Measurements from ENCODE around the gene VWA7.

VWA7 gene

DNA sequence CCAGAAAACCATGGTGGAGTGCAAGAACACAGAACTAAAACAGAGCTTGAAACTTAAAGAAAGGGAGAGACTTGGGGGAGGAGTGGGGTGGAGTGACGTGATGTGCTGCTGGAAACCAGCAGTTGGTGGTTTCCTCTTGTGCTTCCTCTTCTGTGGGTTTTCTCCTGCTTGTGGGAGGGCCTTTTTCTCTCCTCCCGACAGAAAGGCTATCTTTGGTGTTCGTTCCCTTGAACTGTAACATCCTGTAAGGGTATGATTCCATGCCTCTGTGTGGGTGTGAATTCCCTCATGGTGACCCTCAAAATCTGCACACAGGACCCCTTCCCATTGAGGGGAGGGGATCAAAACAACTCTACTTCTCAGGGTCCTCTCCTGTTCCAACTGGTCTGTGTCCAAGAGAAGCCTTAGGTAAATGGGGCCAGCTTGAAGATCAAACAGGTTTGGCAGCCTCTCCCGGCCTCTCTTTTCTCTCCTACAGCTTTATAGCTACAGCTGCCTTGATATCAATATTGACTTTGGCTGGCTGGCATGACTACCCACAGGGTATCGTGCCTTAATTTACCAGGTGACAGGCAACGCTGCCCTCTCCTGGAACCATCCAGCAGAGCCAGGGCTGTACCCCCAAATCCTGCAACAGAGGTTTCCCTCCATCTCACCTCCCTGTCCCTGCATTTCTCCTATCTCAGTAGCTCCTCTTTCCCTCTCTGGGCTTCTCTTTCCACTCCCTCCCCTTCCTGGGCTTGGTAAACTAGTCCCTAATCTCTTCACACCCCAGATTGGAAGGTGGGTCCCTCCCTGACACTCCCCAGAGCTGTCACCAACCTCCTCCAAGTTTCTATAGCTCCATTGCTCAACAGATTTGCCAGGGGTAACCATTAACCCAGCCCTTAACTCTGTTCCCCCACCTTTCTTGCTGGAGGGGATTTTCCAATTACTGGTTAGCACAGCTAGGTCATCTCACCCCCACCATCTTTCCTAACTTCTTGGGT lies 38.8 kb downstream of the VWA7 start:
- Mint-ChIP-seq H3K4me1 (peaks cover 39 to 64% of the 10 kb centered on the region in 2 donors), H3K36me3 (peaks cover 30 to 43% of the 10 kb centered on the region in 2 donors), H3K27ac (peak overlapping the region; percentile 93), H3K9me3 (no peaks in the 10 kb centered on the region), H3K27me3 (no peaks in the 10 kb centered on the region), H3K4me3 (peak overlapping the region; percentile 94 to 98)
- peak; percentile 47 for DNase-seq
- peak; percentile 14 to 26 for ATAC-seq (replicated peaks)

DNA sequence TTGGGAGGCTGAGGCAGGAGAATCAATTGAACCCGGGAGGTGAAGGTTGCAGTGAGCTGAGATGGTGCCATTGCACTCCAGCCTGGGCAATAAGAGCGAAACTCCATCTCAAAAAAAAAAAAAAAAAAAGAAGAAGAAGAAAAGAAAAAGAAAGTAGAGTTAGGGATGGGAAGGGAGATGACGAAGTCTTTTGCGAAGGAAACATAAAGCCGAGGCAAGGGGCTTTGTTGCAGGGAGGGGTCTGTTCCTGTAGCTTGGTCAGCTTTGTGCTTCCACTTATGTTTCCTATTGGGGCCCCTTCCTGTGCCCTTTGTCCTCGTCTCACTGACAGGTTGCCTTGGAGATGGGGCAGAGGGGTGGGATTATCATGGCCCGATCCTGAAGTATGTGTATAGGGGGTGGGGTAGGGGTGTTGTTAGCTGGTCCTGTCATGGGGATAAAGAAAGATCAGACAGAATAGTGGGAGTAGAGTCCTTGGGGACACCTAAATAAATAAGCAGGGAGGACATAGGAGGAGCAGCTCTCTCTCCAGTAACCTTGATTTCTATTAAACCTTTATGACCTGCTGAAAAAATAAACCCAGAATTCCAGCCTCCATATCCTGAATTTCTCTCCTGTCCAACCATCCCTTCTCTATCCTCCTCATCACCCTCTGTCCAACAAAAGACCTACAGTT lies 39.7 kb downstream of the VWA7 start:
- Mint-ChIP-seq H3K36me3 (peaks cover 30 to 39% of the 10 kb centered on the region in 2 donors), H3K9me3 (no peaks in the 10 kb centered on the region), H3K27ac (peak overlapping the region; percentile 93), H3K27me3 (no peaks in the 10 kb centered on the region), H3K4me1 (peaks cover 42 to 67% of the 10 kb centered on the region in 2 donors), H3K4me3 (peak overlapping the region; percentile 94 to 98)
- no peak for ATAC-seq (replicated peaks)
- no peak for DNase-seq

DNA sequence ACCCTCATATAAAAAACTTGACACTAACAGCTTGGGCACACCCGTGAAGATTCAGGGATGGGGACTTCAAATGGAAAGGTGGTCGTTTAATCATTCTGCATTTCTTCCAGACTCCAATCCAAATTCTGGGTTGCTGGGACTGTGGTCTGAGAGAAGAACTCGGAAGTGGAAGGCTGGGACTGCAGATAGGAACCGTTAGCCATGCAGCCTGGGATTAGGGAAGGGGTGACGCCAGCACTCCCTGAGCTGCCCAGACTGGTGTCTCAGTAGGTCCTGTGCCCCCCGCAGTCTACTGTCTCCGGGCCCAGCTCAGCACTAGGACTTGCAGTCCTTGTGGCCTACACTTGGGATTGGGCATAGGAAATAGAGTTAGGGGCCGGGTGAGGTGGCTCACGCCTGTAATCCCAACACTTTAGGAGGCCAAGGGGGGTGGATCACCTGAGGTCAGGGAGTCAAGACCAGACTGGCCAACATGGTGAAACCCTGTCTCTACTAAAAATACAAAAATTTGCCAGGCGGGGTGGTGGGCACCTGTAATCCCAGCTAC lies 40.3 kb downstream of the VWA7 start:
- peaks cover 29 to 37% of the 10 kb centered on the region in 2 donors for H3K36me3 Mint-ChIP-seq
- H3K27me3 Mint-ChIP-seq = no peaks in the 10 kb centered on the region
- ATAC-seq (replicated peaks) = no peak

DNA sequence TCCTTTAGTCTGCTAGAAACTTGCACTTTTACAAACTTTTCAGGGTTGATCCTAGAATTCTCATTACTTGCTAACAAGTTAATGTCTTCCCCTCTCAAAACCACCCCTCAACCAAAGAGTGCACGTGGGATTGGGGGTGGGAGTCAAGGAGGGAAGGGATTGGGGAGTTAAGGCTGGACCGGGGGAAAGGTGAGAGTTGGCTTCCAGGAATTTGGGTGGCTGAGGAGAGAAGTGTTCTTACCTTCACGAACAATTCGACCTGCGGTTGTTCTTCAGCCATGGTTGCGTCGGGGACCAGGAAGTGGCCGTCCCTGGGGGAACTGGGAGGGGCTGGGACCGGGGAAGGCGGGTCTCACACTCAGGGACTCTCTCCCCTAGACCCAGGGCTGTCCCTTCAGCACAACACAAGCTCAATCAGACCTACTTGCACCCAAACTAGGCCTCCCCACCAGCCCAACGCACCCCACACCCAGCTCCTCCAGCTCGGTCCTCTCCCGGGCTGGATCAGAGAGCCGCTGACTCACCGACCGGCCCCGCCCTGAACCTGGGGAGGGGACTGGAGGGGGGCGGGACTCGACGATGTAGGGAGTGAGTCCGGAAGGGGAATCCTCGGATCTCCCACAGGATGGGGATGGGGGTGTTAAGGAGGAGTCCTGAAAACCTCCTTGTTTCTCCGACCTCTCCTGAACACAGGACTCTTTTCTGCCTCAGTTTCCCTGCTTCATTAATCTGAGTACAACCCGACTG lies 40.9 kb downstream of the VWA7 start, which contains the start of gene CLIC1:
TSS of gene CLIC1 (minus strand) at position 510 of the 747 bp plus-strand sequence. CDS start at position 280, 230 bp downstream.
- H3K36me3 Mint-ChIP-seq = peaks cover 23 to 35% of the 10 kb centered on the region in 2 donors
- ATAC-seq (replicated peaks) = peak; percentile 46 to 48

More for the DNA sequence above, 40.3 kb downstream of the VWA7 start:
- DNase-seq = no peak
- no peaks in the 10 kb centered on the region for H3K9me3 Mint-ChIP-seq
- H3K4me3 Mint-ChIP-seq = peak overlapping the region; percentile 94 to 98
- H3K27ac Mint-ChIP-seq = peak overlapping the region; percentile 93
- H3K4me1 Mint-ChIP-seq = peaks cover 42 to 72% of the 10 kb centered on the region in 2 donors

DNA sequence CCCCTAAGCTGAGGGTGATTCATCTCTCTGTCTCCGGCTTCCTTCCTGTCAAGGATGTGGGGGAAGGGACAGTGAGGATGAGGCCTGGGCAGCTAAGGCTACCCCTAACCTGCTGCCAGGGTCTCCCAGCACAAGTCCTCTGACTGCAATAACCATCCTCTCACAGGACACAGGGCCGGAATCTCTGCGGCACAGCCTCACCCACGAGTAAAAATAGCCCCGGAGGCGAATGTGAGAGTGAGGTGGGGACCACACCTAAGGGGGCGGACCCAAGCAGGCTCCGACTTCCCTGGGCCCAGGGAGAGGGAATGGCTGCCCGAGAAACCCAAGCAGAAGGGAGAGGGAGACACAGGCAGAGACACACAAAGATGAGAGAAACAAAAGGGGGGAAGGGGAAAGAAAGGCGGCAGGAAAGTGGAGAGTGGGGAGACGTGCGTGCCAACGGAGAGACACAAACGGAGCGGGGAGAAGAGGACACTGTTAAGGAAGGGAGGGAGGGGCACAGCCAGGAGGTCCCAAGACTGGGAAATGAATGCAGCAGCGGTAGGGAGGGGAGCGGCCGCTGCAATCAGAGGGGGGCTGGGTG lies 42.2 kb downstream of the VWA7 start:
- Mint-ChIP-seq H3K9me3 (no peaks in the 10 kb centered on the region), H3K27ac (peak overlapping the region; percentile 93), H3K4me3 (peak overlapping the region; percentile 94 to 98), H3K4me1 (peaks cover 48 to 72% of the 10 kb centered on the region in 2 donors), H3K36me3 (peaks cover 33 to 47% of the 10 kb centered on the region in 2 donors), H3K27me3 (no peaks in the 10 kb centered on the region)
- peak; percentile 50 for DNase-seq
- peak; percentile 17 to 24 for ATAC-seq (replicated peaks)

More for the DNA sequence above, 40.9 kb downstream of the VWA7 start, which contains the start of gene CLIC1:
- H3K4me3 Mint-ChIP-seq = peak within 1 kb of the TSS; percentile 94 to 98
- H3K4me1 Mint-ChIP-seq = peaks cover 42 to 71% of the 10 kb centered on the region in 2 donors
- H3K9me3 Mint-ChIP-seq = no peaks in the 10 kb centered on the region
- DNase-seq = peak; percentile 77
- no peaks in the 10 kb centered on the region for H3K27me3 Mint-ChIP-seq
- H3K27ac Mint-ChIP-seq = peak within 1 kb of the TSS; percentile 93

DNA sequence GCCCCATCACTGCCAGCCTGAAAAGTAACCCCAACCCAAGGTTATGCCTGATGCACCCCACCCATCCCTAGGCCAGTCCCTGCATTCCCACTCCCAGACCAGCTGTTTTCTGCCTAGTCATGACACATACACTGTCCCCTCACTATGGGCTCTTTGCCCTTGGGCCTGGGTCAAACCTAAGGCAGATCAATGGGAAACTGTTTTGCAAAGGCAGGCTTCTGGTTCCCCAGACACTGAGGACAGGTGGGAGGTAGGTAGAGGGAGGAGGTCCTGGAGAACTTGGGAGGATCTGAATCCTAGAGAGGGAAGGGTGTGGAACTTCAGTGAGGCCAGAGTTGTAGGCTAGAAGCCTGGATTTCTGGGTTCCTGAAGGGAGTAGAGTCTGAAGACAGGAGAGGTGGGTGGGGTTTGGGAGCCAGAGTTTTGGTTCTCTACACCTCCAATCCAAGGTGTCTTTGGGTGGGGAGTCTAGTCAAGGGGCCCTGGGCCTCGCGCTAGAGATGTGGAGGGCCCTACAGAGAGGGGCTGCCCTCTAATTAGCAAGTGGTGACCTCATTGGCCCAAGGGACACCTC lies 42.8 kb downstream of the VWA7 start:
- Mint-ChIP-seq H3K4me1 (peaks cover 50 to 71% of the 10 kb centered on the region in 2 donors), H3K27me3 (no peaks in the 10 kb centered on the region), H3K36me3 (peaks cover 31 to 48% of the 10 kb centered on the region in 2 donors), H3K9me3 (no peaks in the 10 kb centered on the region), H3K4me3 (peak overlapping the region; percentile 94 to 98), H3K27ac (peak overlapping the region; percentile 93)
- ATAC-seq (replicated peaks) (no peak), DNase-seq (no peak)

DNA sequence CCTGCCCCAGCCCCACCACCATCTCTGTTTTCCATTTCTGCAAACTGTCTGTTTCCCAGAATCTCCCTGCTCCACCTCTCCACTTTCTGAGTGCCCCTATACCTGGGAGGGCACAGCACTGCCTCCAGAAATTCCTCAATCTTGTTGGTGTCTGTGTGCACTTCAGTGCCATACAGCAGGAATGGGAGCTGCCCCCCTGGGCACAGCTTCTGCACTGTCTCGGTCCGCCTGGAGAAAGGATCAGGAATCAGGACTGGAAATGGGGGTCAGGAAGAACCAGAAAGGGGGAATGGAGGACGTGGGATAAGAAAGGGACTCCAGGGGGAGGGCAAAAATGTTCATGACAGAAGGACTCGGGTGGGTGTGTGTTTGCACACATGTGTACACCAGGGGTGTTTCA lies 43.4 kb downstream of the VWA7 start:
- peaks cover 33 to 54% of the 10 kb centered on the region in 2 donors for H3K36me3 Mint-ChIP-seq
- no peaks in the 10 kb centered on the region for H3K9me3 Mint-ChIP-seq
- DNase-seq = no peak
- H3K27me3 Mint-ChIP-seq = no peaks in the 10 kb centered on the region
- no peak overlapping the region for H3K27ac Mint-ChIP-seq
- H3K4me3 Mint-ChIP-seq = peak overlapping the region; percentile 54 to 94
- no peak for ATAC-seq (replicated peaks)
- H3K4me1 Mint-ChIP-seq = peaks cover 51 to 71% of the 10 kb centered on the region in 2 donors

DNA sequence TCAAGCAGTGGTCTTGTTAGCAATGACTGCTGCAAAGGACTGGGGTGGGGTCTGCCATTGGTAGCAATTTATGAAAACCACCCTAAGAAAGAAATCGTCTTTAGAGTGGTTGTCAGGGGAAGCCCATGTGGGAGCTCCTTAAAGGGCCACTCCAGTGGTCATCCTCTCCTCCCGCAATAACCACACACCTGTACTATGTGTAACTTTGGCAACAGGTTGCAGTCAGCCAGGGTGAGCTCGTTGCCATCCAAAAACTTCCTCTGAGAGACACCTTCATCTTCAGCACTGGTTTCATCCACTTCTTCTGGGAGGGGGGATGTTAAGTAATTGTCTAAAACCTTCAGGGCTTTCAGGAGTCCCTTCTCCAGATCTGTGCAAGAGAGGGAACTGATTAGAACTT lies 45.1 kb downstream of the VWA7 start:
- peaks cover 45 to 64% of the 10 kb centered on the region in 2 donors for H3K36me3 Mint-ChIP-seq
- H3K4me1 Mint-ChIP-seq = peaks cover 52 to 71% of the 10 kb centered on the region in 2 donors
- H3K4me3 Mint-ChIP-seq = no peak overlapping the region
- DNase-seq = no peak
- no peak for ATAC-seq (replicated peaks)
- H3K27ac Mint-ChIP-seq = no peak overlapping the region
- H3K27me3 Mint-ChIP-seq = no peaks in the 10 kb centered on the region
- no peaks in the 10 kb centered on the region for H3K9me3 Mint-ChIP-seq

DNA sequence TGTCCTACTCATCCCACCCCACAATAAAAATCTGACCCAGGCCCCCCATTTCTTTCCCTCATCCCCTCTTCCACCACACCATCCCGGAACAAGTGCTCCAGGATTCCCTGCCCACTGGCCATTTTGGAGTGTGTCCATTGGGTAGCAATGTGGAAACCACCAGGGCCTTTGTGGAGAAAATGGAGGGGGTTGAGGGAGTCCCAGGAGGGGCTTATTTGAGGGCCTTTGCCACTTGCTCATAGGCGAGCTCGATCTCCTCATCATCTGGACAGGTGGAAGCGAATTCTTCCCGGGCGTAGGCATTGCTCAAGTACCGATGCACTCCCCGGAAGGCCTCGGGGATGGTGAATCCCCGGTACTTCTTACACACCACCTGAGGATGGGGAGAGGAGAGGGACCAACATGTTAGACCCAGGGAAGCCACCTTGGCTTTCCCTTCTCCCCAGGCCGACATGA lies 46.5 kb downstream of the VWA7 start:
- no peaks in the 10 kb centered on the region for H3K27me3 Mint-ChIP-seq
- peaks cover 52 to 73% of the 10 kb centered on the region in 2 donors for H3K36me3 Mint-ChIP-seq
- peaks cover 61 to 79% of the 10 kb centered on the region in 2 donors for H3K4me1 Mint-ChIP-seq
- H3K4me3 Mint-ChIP-seq = peak overlapping the region; percentile 95 to 97
- no peaks in the 10 kb centered on the region for H3K9me3 Mint-ChIP-seq
- H3K27ac Mint-ChIP-seq = peak overlapping the region; percentile 96
- ATAC-seq (replicated peaks) (no peak), DNase-seq (no peak)

DNA sequence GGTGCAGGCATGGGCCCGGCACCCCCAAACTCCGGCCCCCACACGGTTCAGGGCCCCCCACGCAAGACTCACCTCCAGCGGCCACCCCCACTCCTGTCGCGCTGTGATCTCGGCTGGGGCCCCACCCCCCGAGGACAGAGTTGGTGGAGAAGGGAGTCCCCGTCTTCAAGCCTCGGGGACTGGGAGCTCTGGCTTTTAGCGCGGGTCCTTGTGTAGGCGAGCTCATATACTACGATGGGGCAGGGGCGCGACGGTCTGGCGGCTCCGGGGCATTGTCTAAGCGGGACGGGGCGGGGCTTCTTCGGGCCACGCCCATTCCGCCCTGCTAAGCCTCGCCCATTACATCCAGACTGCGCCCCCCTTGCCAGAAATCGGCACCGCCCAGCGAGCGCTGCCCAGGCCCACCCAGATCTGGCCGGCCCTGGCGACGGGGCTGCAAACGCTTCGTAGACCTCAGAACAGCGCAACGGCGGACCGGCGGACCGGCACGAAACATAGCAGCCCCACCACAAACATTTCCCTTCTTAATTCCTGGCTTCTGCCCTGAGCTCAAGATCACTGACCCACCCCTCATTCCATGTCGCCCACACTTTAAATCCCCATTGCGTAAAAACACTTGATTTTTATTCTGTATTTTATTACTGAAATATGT lies 47.0 kb downstream of the VWA7 start:
- ATAC-seq (replicated peaks) = peak; percentile 41 to 63
- H3K27me3 Mint-ChIP-seq = no peaks in the 10 kb centered on the region
- peak; percentile 62 for DNase-seq
- H3K4me3 Mint-ChIP-seq = peak overlapping the region; percentile 95 to 97
- peak overlapping the region; percentile 96 for H3K27ac Mint-ChIP-seq
- no peaks in the 10 kb centered on the region for H3K9me3 Mint-ChIP-seq
- H3K36me3 Mint-ChIP-seq = peaks cover 50 to 70% of the 10 kb centered on the region in 2 donors
- peaks cover 63 to 83% of the 10 kb centered on the region in 2 donors for H3K4me1 Mint-ChIP-seq

DNA sequence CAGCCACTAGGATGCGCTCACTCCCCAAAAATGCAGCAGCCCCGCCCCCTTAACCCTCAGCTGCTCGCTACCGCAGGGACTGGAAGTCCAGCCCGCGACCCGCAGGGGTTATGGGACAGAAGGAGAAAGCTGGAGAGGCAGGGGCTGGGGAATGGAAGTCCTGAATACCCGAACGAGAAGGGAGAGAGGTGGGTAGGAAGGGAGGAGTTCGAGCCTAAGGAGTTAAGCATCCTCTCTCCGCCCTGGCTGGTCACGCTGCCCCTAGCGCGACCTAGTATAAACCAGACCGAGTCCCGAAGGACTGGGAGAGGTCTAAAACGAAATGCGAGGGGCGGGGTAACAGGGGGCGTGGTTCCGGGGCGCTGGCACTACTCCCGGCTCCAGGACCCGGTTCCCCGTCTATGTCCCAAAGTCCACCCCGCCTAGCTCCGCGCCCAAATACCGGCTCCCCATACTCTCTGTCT lies 47.6 kb downstream of the VWA7 start:
- DNase-seq = peak; percentile 68
- Mint-ChIP-seq H3K9me3 (no peaks in the 10 kb centered on the region), H3K36me3 (peaks cover 48 to 65% of the 10 kb centered on the region in 2 donors), H3K27me3 (no peaks in the 10 kb centered on the region), H3K27ac (peak overlapping the region; percentile 96), H3K4me3 (peak overlapping the region; percentile 95 to 97), H3K4me1 (peaks cover 61 to 82% of the 10 kb centered on the region in 2 donors)
- ATAC-seq (replicated peaks) = peak; percentile 58 to 71

DNA sequence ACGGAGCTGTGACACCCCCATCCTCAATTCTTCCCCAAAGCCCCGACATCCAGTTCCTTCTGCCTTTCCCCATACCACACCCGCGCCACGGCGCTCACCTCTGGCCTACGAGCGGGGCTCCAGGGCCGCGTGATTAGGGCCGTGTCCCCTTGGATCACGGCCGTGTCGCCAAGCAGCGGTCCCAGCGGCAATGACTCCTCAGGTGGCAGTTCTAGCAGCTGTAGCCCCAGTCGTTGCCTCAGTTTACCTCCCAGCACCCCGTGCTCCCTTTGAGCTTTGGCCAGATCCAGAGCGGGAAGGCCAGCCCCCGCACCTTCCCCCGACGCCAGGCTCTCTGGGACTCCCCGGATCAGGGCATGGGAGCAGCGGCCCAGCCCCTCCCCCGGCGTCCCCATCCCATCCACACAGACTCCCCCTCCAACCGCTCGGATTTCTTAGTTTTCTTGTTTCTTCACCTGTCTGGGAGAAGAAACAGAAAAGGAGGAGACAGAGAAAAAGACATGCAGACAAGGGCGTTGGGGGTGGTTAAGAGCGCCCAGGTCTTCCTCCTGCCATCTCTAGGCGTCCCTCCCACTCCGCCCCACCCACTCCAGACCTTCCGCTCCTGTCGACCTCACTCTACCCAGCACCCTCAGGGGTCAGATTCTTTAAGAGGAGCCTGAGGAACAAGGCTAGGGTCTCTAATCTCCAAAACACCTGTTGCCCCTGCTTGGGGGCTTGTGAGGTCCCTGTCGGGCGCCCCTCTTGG lies 48.2 kb downstream of the VWA7 start, which contains the start of gene DDAH2:
TSS of gene DDAH2 (minus strand) at position 533 of the 748 bp plus-strand sequence. CDS start at position 395, 138 bp downstream.
- Mint-ChIP-seq H3K27ac (peak within 1 kb of the TSS; percentile 98), H3K4me3 (peak within 1 kb of the TSS; percentile 95 to 97), H3K4me1 (peaks cover 59 to 79% of the 10 kb centered on the region in 2 donors), H3K9me3 (no peaks in the 10 kb centered on the region), H3K27me3 (no peaks in the 10 kb centered on the region), H3K36me3 (peaks cover 48 to 60% of the 10 kb centered on the region in 2 donors)
- no peak for DNase-seq
- peak; percentile 22 to 35 for ATAC-seq (replicated peaks)

Data from stimulated activated naive B cell treated with anti-CD40 and anti-IgM and Interleukin-4, amounts not matched to agents 10 μg/mL and 1 μg/mL and 100 μg/mL, for 72 hours (primary cell).